ENCODE measurements around the gene INKA2. TPM values are rescaled to one million over a fixed set of nuclear protein-coding genes. Genes with fewer than 3 reads are reported as not detected.

Gene INKA2
- total and polyA plus RNA-seq, 10 of the 15 experiments (the other 5 are each of a cell fraction or from before 2014, with no cell fraction given): 0.38 to 5.1 (median 1.3) TPM; not detected in 1

GRCh38 chr1:111738436-111739193 is 580 bp downstream of the INKA2 start:
- intact Hi-C loops (cut with micrococcal nuclease; ENCODE audit: unreplicated experiment): loop anchor here (1.0 kb wide), 1 partner anchor 17 kb away; the partner anchor contains the start of gene DDX20
- WGBS (ENCODE audit: insufficient coverage, insufficient replicate concordance, low lambda C conversion rate, missing lambda C conversion rate): under 1% methylated on average over 56 of the region's 61 CpGs
- no peak for DNase-seq (ENCODE audit: low read depth, low spot score)
- Histone ChIP-seq H3K79me2 (ENCODE audit: control insufficient read depth, insufficient read depth, low read length) (no peaks in the 10 kb centered on the region), H3K4me1 (ENCODE audit: control insufficient read depth, insufficient read depth, low read length) (peaks cover 11% of the 10 kb centered on the region), H3K4me3 (peak overlapping the region; percentile 86), H3K27ac (ENCODE audit: control insufficient read depth, insufficient read depth) (peak overlapping the region; percentile 45), H3K9ac (ENCODE audit: control insufficient read depth, insufficient read depth, low read length) (peak overlapping the region; percentile 56), H3K4me2 (ENCODE audit: control insufficient read depth, insufficient read depth) (peak overlapping the region; percentile 100), H4K20me1 (ENCODE audit: control insufficient read depth, insufficient read depth) (no peaks in the 10 kb centered on the region), H2AFZ (ENCODE audit: control insufficient read depth, low read depth, low read length) (peak overlapping the region; percentile 85), H3K27me3 (replicated peaks in 1 of 2; ENCODE audit: control insufficient read depth in 2 of 2, insufficient read depth in 2 of 2, low read length in 1 of 2) (peaks cover 0 to 6% of the 10 kb centered on the region in 2 experiments; a peak in 2 of 4 replicates), H3K36me3 (ENCODE audit: control insufficient read depth in 2 of 2, insufficient read depth in 2 of 2, low read length in 1 of 2) (no peaks in the 10 kb centered on the region), H3K9me3 (replicated peaks; ENCODE audit: control insufficient read depth, insufficient read depth, low read length) (no peaks in the 10 kb centered on the region)
- FAIRE-seq: no peak
- no TSS peak for BruUV-seq (replicated peaks)
- POLR2A ChIA-PET: interaction anchor here (0.6 to 2.2 kb wide), 13 partner anchors 9 to 260 kb away, joined by 3 to 6 read pairs (median 3); partner anchors contain the start of gene RAP1A
- ATAC-seq: peak; percentile 70
- CTCF ChIA-PET: interaction anchor here (0.7 to 12.7 kb wide), 17 partner anchors 10 to 708 kb away, joined by 3 to 135 read pairs (median 5); no protein-coding TSS in a partner anchor
- in situ Hi-C loops (cut with MboI): no loop called here
- RAD21 ChIA-PET (ENCODE audit: unreplicated experiment): interaction anchor here (0.7 to 3.9 kb wide), 17 partner anchors 9 to 519 kb away, joined by 3 to 26 read pairs (median 4); partner anchors contain the start of gene DDX20
- SMC1A ChIA-PET (ENCODE audit: uncharacterized antibody, unreplicated experiment): interaction anchor here (0.6 to 4.8 kb wide), 14 partner anchors 9 to 299 kb away, joined by 3 to 31 read pairs (median 5); no protein-coding TSS in a partner anchor
- TF ChIP-seq TCF12 (IDR thresholded peaks at IDR 0.05; ENCODE audit: low read depth, low read length): no peak
- no peak for TF ChIP-seq ZSCAN29 (IDR thresholded peaks at IDR 0.05)
- no peak for TF ChIP-seq STAT3 (IDR thresholded peaks at IDR 0.05; ENCODE audit: low read depth, low read length)
- no peak for TF ChIP-seq CHD2 (IDR thresholded peaks at IDR 0.05; ENCODE audit: borderline replicate concordance, low read depth, low read length)
- TF ChIP-seq, protein P1, sequence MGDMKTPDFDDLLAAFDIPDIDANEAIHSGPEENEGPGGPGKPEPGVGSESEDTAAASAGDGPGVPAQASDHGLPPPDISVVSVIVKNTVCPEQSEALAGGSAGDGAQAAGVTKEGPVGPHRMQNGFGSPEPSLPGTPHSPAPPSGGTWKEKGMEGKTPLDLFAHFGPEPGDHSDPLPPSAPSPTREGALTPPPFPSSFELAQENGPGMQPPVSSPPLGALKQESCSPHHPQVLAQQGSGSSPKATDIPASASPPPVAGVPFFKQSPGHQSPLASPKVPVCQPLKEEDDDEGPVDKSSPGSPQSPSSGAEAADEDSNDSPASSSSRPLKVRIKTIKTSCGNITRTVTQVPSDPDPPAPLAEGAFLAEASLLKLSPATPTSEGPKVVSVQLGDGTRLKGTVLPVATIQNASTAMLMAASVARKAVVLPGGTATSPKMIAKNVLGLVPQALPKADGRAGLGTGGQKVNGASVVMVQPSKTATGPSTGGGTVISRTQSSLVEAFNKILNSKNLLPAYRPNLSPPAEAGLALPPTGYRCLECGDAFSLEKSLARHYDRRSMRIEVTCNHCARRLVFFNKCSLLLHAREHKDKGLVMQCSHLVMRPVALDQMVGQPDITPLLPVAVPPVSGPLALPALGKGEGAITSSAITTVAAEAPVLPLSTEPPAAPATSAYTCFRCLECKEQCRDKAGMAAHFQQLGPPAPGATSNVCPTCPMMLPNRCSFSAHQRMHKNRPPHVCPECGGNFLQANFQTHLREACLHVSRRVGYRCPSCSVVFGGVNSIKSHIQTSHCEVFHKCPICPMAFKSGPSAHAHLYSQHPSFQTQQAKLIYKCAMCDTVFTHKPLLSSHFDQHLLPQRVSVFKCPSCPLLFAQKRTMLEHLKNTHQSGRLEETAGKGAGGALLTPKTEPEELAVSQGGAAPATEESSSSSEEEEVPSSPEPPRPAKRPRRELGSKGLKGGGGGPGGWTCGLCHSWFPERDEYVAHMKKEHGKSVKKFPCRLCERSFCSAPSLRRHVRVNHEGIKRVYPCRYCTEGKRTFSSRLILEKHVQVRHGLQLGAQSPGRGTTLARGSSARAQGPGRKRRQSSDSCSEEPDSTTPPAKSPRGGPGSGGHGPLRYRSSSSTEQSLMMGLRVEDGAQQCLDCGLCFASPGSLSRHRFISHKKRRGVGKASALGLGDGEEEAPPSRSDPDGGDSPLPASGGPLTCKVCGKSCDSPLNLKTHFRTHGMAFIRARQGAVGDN (IDR thresholded peaks at IDR 0.05): peak; percentile 48; the same call in 1 of the 2 replicates
- no peak for TF ChIP-seq SUPT20H (IDR thresholded peaks at IDR 0.05; ENCODE audit: borderline replicate concordance, control insufficient read depth, low read depth, low read length)
- TF ChIP-seq MYC (IDR thresholded peaks at IDR 0.05; ENCODE audit: insufficient read depth, insufficient read length, insufficient replicate concordance, low read length, severe bottlenecking): no peak
- TF ChIP-seq GATAD2B (conservative IDR thresholded peaks at IDR 0.05; ENCODE audit: low read depth): peak; percentile 57
- TF ChIP-seq POLR2A (IDR thresholded peaks at IDR 0.05; ENCODE audit: low read depth, low read length): peak; percentile 61
- no peak for TF ChIP-seq REST (IDR thresholded peaks at IDR 0.05; ENCODE audit: low read depth, low read length)
- no peak for TF ChIP-seq SRF (IDR thresholded peaks at IDR 0.05; ENCODE audit: low read depth in 2 of 2, low read length in 2 of 2)
- TF ChIP-seq RFX5 (IDR thresholded peaks at IDR 0.05; ENCODE audit: low read depth, low read length): no peak
- 0 out of 2 replicates have a peak, but pooled peaks have one; percentile 35 for TF ChIP-seq BACH1 (IDR thresholded peaks at IDR 0.05; ENCODE audit: borderline replicate concordance)
- TF ChIP-seq ZNF207 (IDR thresholded peaks at IDR 0.05; ENCODE audit: borderline replicate concordance): no peak
